ENCODE data around the gene RAB34. TPM values are rescaled to one million over a fixed set of nuclear protein-coding genes. Genes with fewer than 3 reads are reported as not detected.

Gene RAB34
- total RNA-seq, 1 donor from 2014 or later, result 149 TPM

DNA sequence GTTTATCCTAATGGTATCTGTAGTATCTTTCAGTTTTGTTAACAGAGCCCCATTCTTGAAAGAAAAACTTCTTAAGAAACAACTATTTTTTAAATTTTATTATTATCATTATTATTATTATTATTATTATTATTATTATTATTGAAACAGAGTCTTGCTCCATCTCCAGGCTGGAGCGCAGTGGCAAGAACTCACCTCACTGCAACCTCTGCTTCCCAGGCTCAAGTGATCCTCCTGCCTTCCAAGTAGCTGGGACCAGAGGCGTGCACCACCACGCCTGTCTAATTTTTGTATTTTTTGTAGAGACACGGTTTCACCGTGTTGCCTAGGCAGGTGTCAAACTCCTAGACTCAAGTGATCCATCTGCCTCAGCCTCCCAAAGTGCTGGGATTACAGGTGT, 32.3 kb downstream of the RAB34 start:
- DNase-seq (ENCODE audit: low spot score), result no peak

GRCh38 chr17:28684963-28685362, 32.7 kb downstream of the RAB34 start:
- DNase-seq (ENCODE audit: low spot score), result peak; percentile 94

DNA sequence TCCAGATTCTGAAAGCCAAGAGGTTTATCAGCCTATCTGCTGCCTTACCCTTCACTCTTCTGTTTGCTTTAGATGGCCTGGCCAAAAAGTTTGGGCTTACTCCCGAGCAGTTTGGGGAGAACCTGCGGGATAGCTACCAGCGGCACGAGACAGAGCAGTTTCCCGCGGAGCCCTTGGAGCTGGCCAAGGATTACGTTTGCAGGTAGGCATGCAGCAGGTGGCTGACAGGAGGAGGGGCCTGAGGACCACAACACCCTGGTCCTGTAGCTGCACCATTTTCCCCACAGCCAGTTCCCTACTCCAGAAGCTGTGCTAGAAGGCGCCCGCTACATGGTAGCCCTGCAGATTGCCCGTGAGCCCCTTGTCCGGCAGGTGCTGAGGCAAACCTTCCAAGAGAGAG, 35.0 kb downstream of the RAB34 start:
- no peak for DNase-seq (ENCODE audit: low spot score)

GRCh38 chr17:28675980-28676379, 41.7 kb downstream of the RAB34 start:
- DNase-seq (ENCODE audit: low spot score), result no peak

DNA sequence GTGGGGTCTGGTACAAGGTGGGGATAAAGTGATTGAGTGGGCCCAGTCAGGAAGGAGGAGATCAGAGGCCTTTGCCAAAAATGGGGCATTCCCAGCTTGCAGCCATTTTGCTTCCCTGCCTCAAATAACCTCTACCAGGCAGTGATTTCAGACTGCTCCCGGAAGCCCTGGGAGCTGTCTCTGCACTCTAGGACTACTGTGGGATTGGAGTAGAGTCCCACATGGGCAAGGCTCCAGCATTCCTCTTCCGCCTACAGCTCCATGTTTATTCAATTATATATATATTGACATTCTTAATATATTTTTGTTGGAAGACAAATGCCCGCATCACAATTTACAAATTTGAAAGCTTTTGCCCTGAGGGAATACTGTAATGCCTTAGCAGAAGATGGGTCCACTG, 42.2 kb downstream of the RAB34 start:
- DNase-seq (ENCODE audit: low spot score), result no peak

DNA sequence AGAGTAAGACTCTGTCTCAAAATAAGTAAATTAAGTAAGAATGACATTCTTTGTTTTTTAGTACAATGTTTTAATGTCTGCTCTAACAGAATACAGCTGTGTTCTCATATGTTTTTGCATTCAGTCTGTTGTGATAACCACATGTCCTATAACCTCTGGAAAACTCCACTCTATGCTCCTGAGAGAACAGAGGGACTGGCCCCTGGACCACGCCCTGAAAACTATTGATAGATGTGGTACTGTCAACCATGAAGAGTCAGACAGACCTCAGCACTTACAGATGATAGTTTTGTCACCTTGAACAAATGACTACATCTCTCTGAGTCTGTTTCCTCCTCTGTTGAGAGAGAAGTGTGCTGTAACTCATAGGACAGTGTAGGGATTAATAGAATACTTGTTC, 47.8 kb downstream of the RAB34 start:
- no peak for DNase-seq (ENCODE audit: low spot score)

- DNase-seq (ENCODE audit: low spot score), result no peak
These were observed 49.8 kb downstream of the RAB34 start for GRCh38 chr17:28667870-28668269.

GRCh38 chr17:28665994-28666393, 51.7 kb downstream of the RAB34 start:
- DNase-seq (ENCODE audit: low spot score), result no peak

Other genes with a start within 250 kb of the RAB34 start
- gene SLC13A2, start 244.2 kb downstream of the RAB34 start, total RNA-seq (ENCODE audit: insufficient read depth, low replicate concordance), result 0.72 TPM
- gene FOXN1, start 211.5 kb downstream of the RAB34 start, total RNA-seq (ENCODE audit: insufficient read depth, low replicate concordance), result not detected
- 26.2 TPM for gene UNC119, start 165.2 kb downstream of the RAB34 start, total RNA-seq (ENCODE audit: insufficient read depth, low replicate concordance)
- 14.2 TPM for gene PIGS, start 146.3 kb downstream of the RAB34 start, total RNA-seq (ENCODE audit: insufficient read depth, low replicate concordance)
- gene ALDOC, start 141.0 kb downstream of the RAB34 start, total RNA-seq (ENCODE audit: insufficient read depth, low replicate concordance), result 26.2 TPM
- gene SPAG5, start 118.8 kb downstream of the RAB34 start, total RNA-seq (ENCODE audit: insufficient read depth, low replicate concordance), result 18.8 TPM
- gene RSKR, start 103.7 kb downstream of the RAB34 start, total RNA-seq (ENCODE audit: insufficient read depth, low replicate concordance), result 15.2 TPM
- gene BLTP2, start 72.7 kb downstream of the RAB34 start, total RNA-seq (ENCODE audit: insufficient read depth, low replicate concordance), result 63.3 TPM
- gene SDF2, start 56.0 kb downstream of the RAB34 start, total RNA-seq (ENCODE audit: insufficient read depth, low replicate concordance), result 44.8 TPM
- gene SUPT6H, start 55.7 kb downstream of the RAB34 start, total RNA-seq (ENCODE audit: insufficient read depth, low replicate concordance), result 40.4 TPM
- gene PROCA1, start 6.0 kb downstream of the RAB34 start, total RNA-seq (ENCODE audit: insufficient read depth, low replicate concordance), result 18.1 TPM
- gene RPL23A, start 2.1 kb upstream of the RAB34 start, total RNA-seq (ENCODE audit: insufficient read depth, low replicate concordance), result 698 TPM
- 5.1 TPM for gene TLCD1, start 8.4 kb upstream of the RAB34 start, total RNA-seq (ENCODE audit: insufficient read depth, low replicate concordance)
- 0.24 TPM for gene NEK8, start 10.9 kb upstream of the RAB34 start, total RNA-seq (ENCODE audit: insufficient read depth, low replicate concordance)
- gene TRAF4, start 26.1 kb upstream of the RAB34 start, total RNA-seq (ENCODE audit: insufficient read depth, low replicate concordance), result 15.2 TPM
- 0.48 TPM for gene FAM222B, start 124.9 kb upstream of the RAB34 start, total RNA-seq (ENCODE audit: insufficient read depth, low replicate concordance)
- gene ERAL1, start 137.1 kb upstream of the RAB34 start, total RNA-seq (ENCODE audit: insufficient read depth, low replicate concordance), result 8.7 TPM
- gene FLOT2, start 179.9 kb upstream of the RAB34 start, total RNA-seq (ENCODE audit: insufficient read depth, low replicate concordance), result 18.8 TPM
- 7.9 TPM for gene DHRS13, start 185.2 kb upstream of the RAB34 start, total RNA-seq (ENCODE audit: insufficient read depth, low replicate concordance)
- gene PHF12, start 233.7 kb upstream of the RAB34 start, total RNA-seq (ENCODE audit: insufficient read depth, low replicate concordance), result 28.6 TPM

Measured in umbilical cord (tissue), 2 donors.